Measurements from ENCODE around the gene LTBP1. TPM values are rescaled to one million over a fixed set of nuclear protein-coding genes. Genes with fewer than 3 reads are reported as not detected.

The LTBP1 gene
- total RNA-seq, 1 experiment from 2014 or later, result 28.5 TPM

DNA sequence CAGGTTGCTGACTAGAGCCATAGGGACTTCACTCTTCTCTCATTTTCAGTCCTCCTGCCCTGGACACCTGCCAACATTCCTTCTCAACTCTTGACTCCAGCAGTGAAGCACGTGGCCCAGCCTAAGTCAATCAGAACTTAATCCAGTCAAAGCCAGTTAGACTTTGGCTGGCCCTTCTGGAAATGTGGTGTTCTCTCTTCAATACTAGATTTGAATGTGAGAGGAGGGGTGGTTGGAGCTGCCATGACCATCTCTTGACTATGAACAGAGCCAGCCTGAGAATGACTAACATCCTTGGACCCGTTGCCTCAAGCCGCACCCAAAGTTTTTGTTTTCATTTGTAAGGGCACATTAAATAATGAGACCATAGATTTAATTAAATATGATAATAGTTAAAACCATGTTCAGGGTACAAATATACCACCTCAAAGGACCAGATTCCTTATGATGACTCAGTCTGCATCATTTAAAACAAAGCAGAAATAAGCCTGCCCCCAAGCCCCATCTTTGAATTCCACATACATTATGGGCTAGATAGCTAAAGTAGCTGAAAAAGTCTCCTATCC lies 480.0 kb downstream of the LTBP1 start:
- no peak overlapping the region for H3K56ac ChIP-seq (ENCODE audit: insufficient read length, low read depth, low read length)
- no peaks in the 10 kb centered on the region for H4K20me1 ChIP-seq (ENCODE audit: control insufficient read depth, insufficient read depth, insufficient read length)
- no peak overlapping the region for H3K14ac ChIP-seq (ENCODE audit: insufficient read depth, low read length)
- no peak overlapping the region for H4K8ac ChIP-seq (replicated peaks; ENCODE audit: insufficient read length, low read depth, low read length)
- no peak overlapping the region for H3T11ph ChIP-seq (ENCODE audit: low read length)
- H3K18ac ChIP-seq (ENCODE audit: insufficient read length, low read depth, low read length), result no peak overlapping the region
- no peak overlapping the region for H2BK120ac ChIP-seq (ENCODE audit: low read depth, low read length, poor library complexity, severe bottlenecking)
- no peak overlapping the region for H3K4me3 Mint-ChIP-seq
- no CpG with 5 or more reads among the region's 3 CpGs for WGBS (ENCODE audit: extremely low coverage, insufficient read length, low lambda C conversion rate)
- H3K27me3 Mint-ChIP-seq (ENCODE audit: low read depth), result no peaks in the 10 kb centered on the region
- no peak overlapping the region for H3K27ac Mint-ChIP-seq
- peaks cover 4 to 8% of the 10 kb centered on the region in 2 experiments; a peak in 3 of 5 replicates for H3K9me3 Mint-ChIP-seq
- no peak overlapping the region for H2BK12ac ChIP-seq (ENCODE audit: insufficient read length, low read depth, low read length)
- no peak overlapping the region for H3K4ac ChIP-seq (ENCODE audit: low read depth, low read length)
- H2BK5ac ChIP-seq (ENCODE audit: insufficient read length, low read length), result no peak overlapping the region
- H2BK15ac ChIP-seq (ENCODE audit: low read depth, low read length), result no peak overlapping the region
- H3K9me3 ChIP-seq (ENCODE audit: control insufficient read depth, low read depth, low read length), result no peaks in the 10 kb centered on the region
- H2BK20ac ChIP-seq (ENCODE audit: low read depth, low read length, poor library complexity, severe bottlenecking), result no peak overlapping the region
- H3K79me1 ChIP-seq (ENCODE audit: insufficient read depth, low read depth, low read length, poor library complexity, severe bottlenecking), result no peaks in the 10 kb centered on the region
- no peak overlapping the region for H3K4me2 ChIP-seq (ENCODE audit: insufficient read depth, insufficient read length, low read length)
- H3K27me3 ChIP-seq (ENCODE audit: insufficient read depth, low read length), result no peaks in the 10 kb centered on the region
- H2AK5ac ChIP-seq (ENCODE audit: insufficient read length, low read length), result no peak overlapping the region
- no peaks in the 10 kb centered on the region for H3K79me2 ChIP-seq (ENCODE audit: insufficient read depth, low read length)
- no peaks in the 10 kb centered on the region for H3K4me1 Mint-ChIP-seq
- no peaks in the 10 kb centered on the region for H3K23me2 ChIP-seq (ENCODE audit: insufficient read length, low read depth, low read length, poor library complexity, severe bottlenecking)
- no peak for DNase-seq
- H4K5ac ChIP-seq (ENCODE audit: insufficient read length, low read depth, low read length), result no peak overlapping the region
- no peaks in the 10 kb centered on the region for H3K4me1 ChIP-seq (ENCODE audit: insufficient read depth, low read length)
- H3K9ac ChIP-seq (ENCODE audit: extremely low read depth, insufficient read length, low read length), result no peak overlapping the region
- no peak overlapping the region for H2AFZ ChIP-seq (ENCODE audit: low read length)
- H3K23ac ChIP-seq (ENCODE audit: insufficient read length, low read depth, low read length), result no peak overlapping the region
- no peak overlapping the region for H4K91ac ChIP-seq (ENCODE audit: insufficient read length, low read depth, low read length)
- H3K27ac ChIP-seq (ENCODE audit: insufficient read length, low read depth, low read length), result no peak overlapping the region
- TF ChIP-seq, protein P1, sequence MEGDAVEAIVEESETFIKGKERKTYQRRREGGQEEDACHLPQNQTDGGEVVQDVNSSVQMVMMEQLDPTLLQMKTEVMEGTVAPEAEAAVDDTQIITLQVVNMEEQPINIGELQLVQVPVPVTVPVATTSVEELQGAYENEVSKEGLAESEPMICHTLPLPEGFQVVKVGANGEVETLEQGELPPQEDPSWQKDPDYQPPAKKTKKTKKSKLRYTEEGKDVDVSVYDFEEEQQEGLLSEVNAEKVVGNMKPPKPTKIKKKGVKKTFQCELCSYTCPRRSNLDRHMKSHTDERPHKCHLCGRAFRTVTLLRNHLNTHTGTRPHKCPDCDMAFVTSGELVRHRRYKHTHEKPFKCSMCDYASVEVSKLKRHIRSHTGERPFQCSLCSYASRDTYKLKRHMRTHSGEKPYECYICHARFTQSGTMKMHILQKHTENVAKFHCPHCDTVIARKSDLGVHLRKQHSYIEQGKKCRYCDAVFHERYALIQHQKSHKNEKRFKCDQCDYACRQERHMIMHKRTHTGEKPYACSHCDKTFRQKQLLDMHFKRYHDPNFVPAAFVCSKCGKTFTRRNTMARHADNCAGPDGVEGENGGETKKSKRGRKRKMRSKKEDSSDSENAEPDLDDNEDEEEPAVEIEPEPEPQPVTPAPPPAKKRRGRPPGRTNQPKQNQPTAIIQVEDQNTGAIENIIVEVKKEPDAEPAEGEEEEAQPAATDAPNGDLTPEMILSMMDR (conservative IDR thresholded peaks at IDR 0.05), result no peak
- peaks cover 0 to 9% (median 0%) of the 10 kb centered on the region in 3 experiments; a peak in 4 of 7 replicates for H3K36me3 Mint-ChIP-seq (ENCODE audit: insufficient read depth in 1 of 3, low read depth in 3 of 3)
